Urinary bladder (tissue), 4 donors: ENCODE results near the gene FXYD2. TPM values are rescaled to one million over a fixed set of nuclear protein-coding genes. Genes with fewer than 3 reads are reported as not detected.

ENCODE experiments used
- DNase-seq: peaks from one replicate; pipeline ENCODE4 v3.0.0-alpha.2; 2015; ENCODE audit errors: extremely low spot score
- H3K27ac ChIP-seq: one replicate; pipeline ENCODE4 v1.5.1; 2013; ENCODE audit warnings: low read depth, mild to moderate bottlenecking, moderate library complexity
- H3K36me3 ChIP-seq: one replicate; pipeline ENCODE4 v1.6.1; 2013; ENCODE audit warnings: mild to moderate bottlenecking, moderate library complexity; ENCODE audit not compliant: insufficient read depth
- H3K4me1 ChIP-seq: one replicate; pipeline ENCODE4 v1.6.1; 2013; ENCODE audit warnings: mild to moderate bottlenecking, moderate library complexity; ENCODE audit not compliant: insufficient read depth
- H3K4me3 ChIP-seq: one replicate; pipeline ENCODE4 v1.5.1; 2013; ENCODE audit warnings: low read depth, low read length
- WGBS: extraction: QIAGEN DNeasy Blood & Tissue Kit; methylation state at CpG from one replicate; pipeline ENCODE4 v1.1.7; 2013; 5-methylcytosine and 5-hydroxymethylcytosine counted together
- polyA plus RNA-seq: library from polyadenylated mRNA; stranded (reverse); fragments of 200-250 nt; gene quantifications from one replicate; pipeline ENCODE4 v1.2.3, GENCODE V29; 2013
- total RNA-seq: library from RNA; depleted of rRNA; stranded (reverse); fragments of >200 nt; gene quantifications from one replicate; pipeline ENCODE4 v1.2.3, GENCODE V29; 2014
- donor health status: healthy with polysubstance abuse.
- donor health status: healthy.

FXYD2 gene
- total and polyA plus RNA-seq, 2 donors = 1.9 to 5.0 TPM

DNA sequence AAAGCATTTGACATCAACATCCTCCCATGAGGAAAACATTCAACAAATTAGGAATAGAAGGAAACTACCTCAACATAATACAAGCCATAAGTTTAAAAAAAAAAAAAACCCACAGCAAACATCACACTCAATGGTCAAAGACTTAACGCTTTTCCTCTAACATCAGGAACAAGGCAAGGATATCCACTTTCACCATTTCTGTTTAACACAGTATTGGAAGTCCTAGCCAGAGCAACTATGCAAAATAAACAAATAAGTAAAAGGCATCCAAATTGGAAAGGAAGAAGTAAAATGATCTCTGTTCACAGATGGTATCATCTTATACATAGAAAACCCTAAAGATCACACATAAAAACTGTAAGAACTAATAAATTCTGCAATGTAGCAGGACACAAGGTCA, 38.8 kb upstream of the FXYD2 start:
- Histone ChIP-seq H3K4me1 (no peaks in the 10 kb centered on the region), H3K36me3 (no peaks in the 10 kb centered on the region), H3K4me3 (no peak overlapping the region), H3K27ac (no peak overlapping the region)
- no peak for DNase-seq
- 71% methylated on average over 1 of the region's 1 CpG for WGBS

DNA sequence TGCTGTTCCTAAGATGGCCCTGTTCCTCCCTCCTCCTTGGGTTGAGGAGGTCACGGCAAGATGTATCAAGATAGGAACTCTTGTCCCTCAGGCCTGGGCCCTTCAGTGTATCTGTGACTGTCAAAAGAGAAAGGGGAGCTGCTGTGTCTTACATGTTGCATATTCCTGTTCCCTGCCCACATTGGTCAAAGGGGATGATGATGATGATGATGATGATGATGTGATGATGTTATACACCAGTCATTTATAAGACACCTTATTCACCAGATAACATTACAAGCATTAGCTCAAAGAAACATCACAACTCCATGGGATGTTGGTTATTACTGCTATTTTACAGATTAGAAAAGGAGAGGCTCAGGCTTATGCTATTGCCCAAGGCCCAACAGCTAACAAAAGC, 38.2 kb upstream of the FXYD2 start:
- H3K4me1 ChIP-seq = no peaks in the 10 kb centered on the region
- no peak overlapping the region for H3K27ac ChIP-seq
- no peaks in the 10 kb centered on the region for H3K36me3 ChIP-seq
- 92% methylated on average over 1 of the region's 1 CpG for WGBS
- no peak for DNase-seq
- no peak overlapping the region for H3K4me3 ChIP-seq

DNA sequence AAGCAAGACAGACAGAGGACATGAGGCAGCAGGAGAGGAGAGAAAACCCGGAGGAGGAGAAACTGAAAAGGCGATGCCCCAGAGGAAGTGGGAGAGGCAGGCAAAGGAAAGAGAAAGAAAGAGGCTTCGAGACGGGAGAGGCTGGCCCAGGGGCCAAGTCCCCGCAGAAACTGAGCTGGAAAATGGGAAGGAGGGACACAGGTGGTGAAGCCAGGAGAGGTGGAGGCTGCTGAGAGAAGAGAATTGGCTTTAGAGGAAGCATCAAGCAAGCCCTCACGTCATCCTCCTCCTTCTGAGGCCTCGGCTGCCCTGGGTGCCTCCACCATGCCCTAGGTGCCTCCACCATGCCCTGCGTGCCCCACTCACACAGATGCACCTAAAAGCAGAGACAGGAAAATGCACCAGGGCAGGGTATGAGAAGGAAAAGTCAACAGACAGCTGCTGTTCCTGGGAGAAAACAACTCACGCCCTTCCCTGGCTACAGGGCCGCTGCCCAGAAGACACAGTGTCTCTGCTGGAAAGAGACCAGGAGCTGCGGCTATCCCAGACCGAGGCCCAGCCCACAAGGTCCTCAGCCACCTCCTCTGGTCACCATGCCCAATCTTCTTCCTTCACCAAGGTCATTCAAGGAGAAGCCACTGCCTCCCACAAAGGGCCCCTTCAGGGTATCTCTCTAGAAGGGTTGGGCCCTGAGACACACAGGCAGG, 37.6 kb upstream of the FXYD2 start:
- WGBS = 41% methylated on average over 12 of the region's 12 CpGs
- H3K27ac ChIP-seq = no peak overlapping the region
- no peak for DNase-seq
- H3K36me3 ChIP-seq = no peaks in the 10 kb centered on the region
- H3K4me3 ChIP-seq = no peak overlapping the region
- H3K4me1 ChIP-seq = no peaks in the 10 kb centered on the region

DNA sequence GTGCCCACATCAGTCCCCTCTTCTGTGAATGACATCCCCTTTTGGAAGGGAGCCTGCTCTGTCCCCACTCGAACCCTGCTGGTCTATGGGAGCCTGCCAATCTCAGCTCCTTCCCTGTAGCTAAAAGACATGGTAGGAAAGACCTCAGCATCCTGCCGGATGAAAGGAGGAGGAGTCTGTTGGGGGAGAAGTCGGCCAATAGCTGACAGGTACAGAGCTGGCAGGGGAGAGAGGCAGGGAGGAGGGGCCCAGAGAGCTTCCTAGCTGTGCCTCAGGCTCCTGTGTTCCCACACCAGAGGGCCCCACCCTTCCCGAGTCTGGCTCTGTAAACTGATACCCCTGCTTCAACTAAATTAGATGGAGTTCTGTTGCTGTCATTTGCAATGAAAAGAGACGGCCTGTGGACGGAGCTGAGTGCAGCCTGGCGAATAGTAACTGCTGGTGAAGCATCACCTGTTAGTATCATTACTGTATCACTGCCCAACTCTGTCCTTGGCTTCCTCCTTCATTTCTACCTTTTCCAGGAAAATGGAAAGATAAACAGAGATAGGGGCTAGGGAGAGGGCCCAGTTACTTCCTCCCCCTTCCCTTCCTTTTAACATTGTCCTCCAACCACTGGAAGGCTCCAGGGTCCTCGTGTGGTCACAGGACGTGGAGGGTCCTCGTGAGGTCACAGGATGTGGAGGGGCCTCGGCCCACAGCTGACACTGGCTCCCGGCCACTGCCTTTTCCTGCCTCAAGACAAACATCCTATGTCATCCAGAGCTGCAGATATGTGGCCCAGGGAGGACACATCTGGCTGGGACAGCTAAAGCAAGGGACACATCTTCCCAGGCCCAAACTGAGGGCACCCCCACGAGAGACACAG, 36.8 kb upstream of the FXYD2 start:
- Histone ChIP-seq H3K4me3 (no peak overlapping the region), H3K27ac (no peak overlapping the region), H3K36me3 (no peaks in the 10 kb centered on the region), H3K4me1 (no peaks in the 10 kb centered on the region)
- no peak for DNase-seq
- 32% methylated on average over 13 of the region's 13 CpGs for WGBS

DNA sequence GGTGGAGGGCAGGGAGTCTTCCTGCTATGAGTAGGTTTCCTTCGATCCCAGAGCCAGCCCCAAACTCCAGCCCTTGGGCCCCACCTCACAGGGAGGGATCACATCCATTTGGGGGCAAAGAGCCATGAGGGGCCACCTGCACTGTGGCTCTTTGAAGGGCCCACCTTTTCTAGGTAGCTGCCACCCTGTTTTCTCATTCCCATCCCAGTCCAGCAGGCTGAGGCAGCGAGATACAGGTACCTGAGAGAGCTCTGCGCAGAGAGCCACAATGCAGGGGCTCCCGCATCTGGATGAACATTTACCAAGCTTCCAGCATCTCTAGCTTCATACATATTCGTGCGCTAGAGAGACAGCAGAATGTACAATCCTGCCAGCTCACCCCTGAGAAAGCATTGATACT, 35.6 kb upstream of the FXYD2 start:
- DNase-seq = no peak
- 75% methylated on average over 6 of the region's 6 CpGs for WGBS
- Histone ChIP-seq H3K4me3 (no peak overlapping the region), H3K4me1 (no peaks in the 10 kb centered on the region), H3K27ac (no peak overlapping the region), H3K36me3 (no peaks in the 10 kb centered on the region)

DNA sequence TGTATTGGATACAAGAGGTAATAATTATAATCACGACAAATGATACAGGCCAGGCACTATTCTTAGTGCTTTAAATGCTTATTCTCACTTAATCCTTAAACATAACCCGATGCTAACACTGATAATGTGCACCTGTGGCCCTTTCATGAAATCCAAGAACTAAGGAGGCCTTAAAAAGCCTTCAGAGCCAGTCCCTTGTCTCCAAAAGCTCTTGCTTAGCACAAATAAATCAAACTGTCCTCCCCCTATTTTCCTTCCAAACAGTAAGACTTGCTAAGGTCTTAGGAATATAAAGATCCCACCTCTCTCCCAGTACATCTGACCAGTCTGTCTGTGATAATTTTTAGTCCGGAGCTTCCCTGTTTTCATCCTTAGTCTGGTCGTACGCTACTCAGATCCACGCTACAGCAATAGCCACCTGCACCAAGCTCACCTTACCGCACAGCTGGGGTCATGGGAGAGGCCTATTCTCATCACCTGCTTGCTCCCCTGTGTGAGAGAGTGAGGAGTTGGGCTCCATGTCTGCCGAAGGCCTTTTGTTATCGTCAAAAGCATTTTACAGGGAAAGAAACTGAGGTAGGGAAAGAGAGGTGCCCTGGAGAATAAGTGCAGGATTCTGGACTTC, 35.1 kb upstream of the FXYD2 start:
- DNase-seq = no peak
- Histone ChIP-seq H3K36me3 (no peaks in the 10 kb centered on the region), H3K27ac (no peak overlapping the region), H3K4me1 (no peaks in the 10 kb centered on the region), H3K4me3 (no peak overlapping the region)
- WGBS = 63% methylated on average over 9 of the region's 9 CpGs

GRCh38 chr11:117859061-117859460, 34.5 kb upstream of the FXYD2 start:
- no peaks in the 10 kb centered on the region for H3K36me3 ChIP-seq
- no peak for DNase-seq
- H3K4me3 ChIP-seq = no peak overlapping the region
- H3K4me1 ChIP-seq = no peaks in the 10 kb centered on the region
- WGBS = 82% methylated on average over 10 of the region's 10 CpGs
- H3K27ac ChIP-seq = no peak overlapping the region

- Histone ChIP-seq H3K4me1 (no peaks in the 10 kb centered on the region), H3K27ac (no peak overlapping the region), H3K36me3 (no peaks in the 10 kb centered on the region), H3K4me3 (no peak overlapping the region)
- no peak for DNase-seq
- WGBS = 32% methylated on average over 11 of the region's 11 CpGs
These were observed 33.3 kb upstream of the FXYD2 start for GRCh38 chr11:117857734-117858414.

- no peaks in the 10 kb centered on the region for H3K36me3 ChIP-seq
- H3K27ac ChIP-seq = no peak overlapping the region
- WGBS = 62% methylated on average over 13 of the region's 13 CpGs
- no peak for DNase-seq
- H3K4me1 ChIP-seq = no peaks in the 10 kb centered on the region
- H3K4me3 ChIP-seq = no peak overlapping the region
These were observed 31.5 kb upstream of the FXYD2 start for GRCh38 chr11:117855912-117856651.

DNA sequence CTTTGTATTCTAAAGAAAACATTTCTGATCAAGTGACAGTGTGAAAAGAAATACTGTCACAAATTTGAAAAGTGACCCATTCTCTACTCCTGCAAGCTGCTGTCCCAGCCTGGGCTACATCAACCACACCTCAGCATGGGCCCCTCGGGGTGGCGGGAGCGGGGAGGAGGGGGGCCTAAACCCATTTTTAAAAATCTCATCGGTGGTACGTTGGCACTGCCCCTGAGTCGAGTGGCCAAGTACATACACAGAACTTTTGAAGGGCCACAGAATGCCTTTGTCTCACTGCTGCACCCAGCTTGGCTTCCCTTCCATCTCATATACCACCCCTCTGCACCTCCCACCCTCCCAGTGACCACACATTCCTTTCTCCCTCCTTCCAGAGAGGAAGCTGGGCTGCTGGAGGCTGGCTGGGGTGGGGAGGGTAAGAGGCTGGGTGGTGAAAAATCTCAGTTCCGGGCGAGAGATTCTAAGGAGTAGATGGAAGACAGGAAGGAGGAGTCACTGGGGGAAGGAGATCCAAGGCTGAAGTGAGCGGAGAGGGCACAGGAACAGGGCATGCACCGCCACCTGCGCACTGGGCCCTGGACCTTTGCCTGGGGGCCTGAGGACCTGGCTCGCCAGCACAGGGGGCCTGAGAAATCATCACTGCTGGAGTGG, 30.8 kb upstream of the FXYD2 start:
- Histone ChIP-seq H3K36me3 (no peaks in the 10 kb centered on the region), H3K4me3 (no peak overlapping the region), H3K4me1 (no peaks in the 10 kb centered on the region), H3K27ac (no peak overlapping the region)
- 64% methylated on average over 12 of the region's 12 CpGs for WGBS
- DNase-seq = no peak

GRCh38 chr11:117852309-117852708, 27.8 kb upstream of the FXYD2 start:
- Histone ChIP-seq H3K4me1 (no peaks in the 10 kb centered on the region), H3K27ac (no peak overlapping the region), H3K36me3 (no peaks in the 10 kb centered on the region), H3K4me3 (no peak overlapping the region)
- 76% methylated on average over 3 of the region's 3 CpGs for WGBS
- DNase-seq = no peak

DNA sequence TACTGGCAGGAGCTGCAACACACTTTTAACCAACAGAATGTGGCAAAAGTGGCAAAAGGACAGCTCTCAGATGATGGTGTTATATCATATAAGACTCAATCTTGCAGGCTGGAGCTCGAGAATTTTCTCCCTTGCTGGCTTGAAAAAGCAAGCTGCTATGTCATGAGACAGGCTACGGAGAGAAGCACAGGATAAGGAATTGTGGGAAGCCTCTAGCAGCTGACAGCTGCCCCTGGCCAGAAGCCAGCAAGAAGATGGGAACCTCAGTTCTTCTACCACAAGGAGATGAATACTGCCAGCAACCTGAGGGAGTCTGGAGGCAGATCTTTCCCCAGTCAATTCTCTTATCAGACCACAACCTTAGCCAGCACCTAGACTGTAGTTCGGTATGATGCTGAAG, 27.3 kb upstream of the FXYD2 start:
- H3K4me1 ChIP-seq = no peaks in the 10 kb centered on the region
- H3K4me3 ChIP-seq = no peak overlapping the region
- WGBS = 33% methylated on average over 3 of the region's 3 CpGs
- no peaks in the 10 kb centered on the region for H3K36me3 ChIP-seq
- H3K27ac ChIP-seq = no peak overlapping the region
- no peak for DNase-seq

GRCh38 chr11:117851106-117851505, 26.6 kb upstream of the FXYD2 start:
- 30% methylated on average over 3 of the region's 3 CpGs for WGBS
- H3K4me3 ChIP-seq = no peak overlapping the region
- H3K36me3 ChIP-seq = no peaks in the 10 kb centered on the region
- H3K4me1 ChIP-seq = no peaks in the 10 kb centered on the region
- H3K27ac ChIP-seq = no peak overlapping the region
- no peak for DNase-seq
